ENCODE measurements around the gene FBXW7.
A peak's percentile ranks its signal among the peaks of the same experiment; 100 is the strongest.
"Not testable (repeated sequence)": the region's sequence is repeated elsewhere in the genome, so short reads cannot be mapped to it uniquely, and the experiment has no call there.

FBXW7 gene

DNA sequence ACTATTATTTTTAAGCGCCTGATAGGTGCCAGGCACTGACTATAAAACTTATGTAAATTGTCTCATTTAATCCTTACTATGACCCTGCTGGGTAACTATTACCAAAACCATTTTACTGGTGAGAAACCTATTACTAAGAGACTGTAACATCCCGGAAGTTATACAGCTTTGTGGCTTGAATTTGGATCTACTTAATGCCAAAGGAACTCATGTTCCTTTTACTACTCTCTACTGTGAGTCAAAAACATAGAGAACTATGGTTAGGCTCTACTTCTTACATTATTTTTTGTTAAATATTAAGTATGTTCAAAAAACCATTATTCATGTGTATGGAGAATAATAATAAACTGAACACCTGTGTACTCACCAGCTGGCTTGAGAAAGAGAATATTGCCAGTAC lies 14.8 kb upstream of the FBXW7 start:
- DNase-seq = not testable (repeated sequence)

DNA sequence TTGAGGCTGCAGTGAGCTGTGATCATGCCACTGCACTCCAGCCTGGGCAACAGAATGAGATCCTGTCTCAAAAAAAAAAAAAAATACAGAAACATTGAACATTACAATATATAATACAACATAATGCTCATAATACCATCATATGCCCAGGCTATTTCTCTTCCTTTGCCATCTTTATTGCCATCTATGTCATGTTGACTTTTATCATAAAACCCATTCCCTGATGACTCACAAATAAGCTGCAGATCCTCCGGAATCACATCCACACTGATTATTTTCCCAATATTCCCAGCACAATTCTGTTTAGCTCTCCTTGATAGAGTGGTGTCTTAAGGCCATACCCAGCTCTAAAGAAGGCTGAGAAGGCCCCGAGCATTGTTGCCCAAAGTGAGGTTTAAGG lies 9.2 kb upstream of the FBXW7 start:
- DNase-seq = no peak

DNA sequence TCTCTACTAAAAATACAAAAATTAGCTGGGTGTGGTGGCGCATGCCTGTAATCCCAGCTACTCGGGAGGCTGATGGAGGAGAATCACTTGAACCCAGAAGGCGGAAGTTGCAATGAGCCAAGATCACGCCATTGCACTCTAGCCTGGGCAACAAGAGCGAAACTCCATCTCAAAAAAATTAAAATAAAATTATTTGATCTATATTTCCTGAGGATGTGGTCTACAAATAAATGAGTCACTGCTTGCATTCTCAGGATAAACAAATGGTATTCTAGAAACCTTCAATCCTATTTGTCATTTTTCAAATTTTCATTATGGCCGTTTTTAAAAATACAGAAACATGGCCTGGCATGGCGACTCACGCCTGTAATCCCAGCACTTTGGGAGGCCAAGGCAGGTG lies 8.6 kb upstream of the FBXW7 start:
- DNase-seq = not testable (repeated sequence)

GRCh38 chr4:152540941-152541340 lies 5.0 kb upstream of the FBXW7 start:
- DNase-seq = no peak

- no peak for DNase-seq
These were observed 4.4 kb upstream of the FBXW7 start for GRCh38 chr4:152540293-152540674.

- no peak for DNase-seq
These were observed 3.8 kb upstream of the FBXW7 start for GRCh38 chr4:152539556-152540292.

GRCh38 chr4:152537881-152538280 lies 2.0 kb upstream of the FBXW7 start:
- no peak for DNase-seq

- peak in 7 of 58 donors; percentile 8 to 66 (median 51) for DNase-seq
These were observed 772 bp upstream of the FBXW7 start for GRCh38 chr4:152536545-152537182.

- peak in 2 of 58 donors; percentile 20 to 44 for DNase-seq
These were observed 461 bp downstream of the FBXW7 start for GRCh38 chr4:152535360-152535902.

DNA sequence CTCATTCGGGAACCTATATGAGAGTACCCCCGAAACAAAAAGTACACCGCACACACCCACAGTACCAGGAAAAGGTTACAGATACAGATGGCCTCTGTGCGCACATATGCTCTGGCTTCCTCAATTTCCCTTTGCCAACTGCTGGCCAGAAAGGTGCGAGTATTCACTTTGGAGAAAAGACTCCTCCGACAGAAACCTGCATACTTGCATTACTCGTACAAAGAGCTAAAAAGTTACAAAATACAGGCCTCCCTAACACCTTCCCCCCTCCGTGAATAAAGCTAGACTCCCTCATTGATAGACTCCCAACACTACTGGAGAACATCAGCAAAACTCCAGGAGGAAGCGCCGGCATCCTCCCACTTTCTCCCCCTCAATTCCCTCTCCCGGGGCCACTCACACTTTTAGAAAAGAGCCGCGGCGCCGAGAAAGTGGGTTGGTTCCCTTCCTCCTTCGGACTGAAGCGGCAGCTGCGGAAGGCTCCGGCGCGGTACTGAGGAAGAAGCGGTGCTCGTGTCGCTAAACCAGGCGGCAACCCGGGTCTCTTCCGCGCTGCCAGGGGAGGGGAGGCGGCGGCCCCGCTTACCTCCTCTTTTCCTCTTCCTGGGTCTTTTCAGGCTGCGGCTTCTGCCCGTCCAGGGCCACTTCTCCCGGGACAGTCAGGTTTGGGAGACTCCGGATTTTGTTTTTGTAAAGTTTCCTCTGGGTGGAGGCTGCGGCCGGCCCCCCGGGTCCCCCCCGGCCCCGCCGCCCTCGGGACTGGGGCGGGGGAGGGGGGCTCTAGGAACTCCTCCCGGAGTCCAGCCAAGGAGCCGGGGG lies 1.1 kb downstream of the FBXW7 start:
- peak in 13 of 58 donors; percentile 2 to 16 (median 10) for DNase-seq

DNA sequence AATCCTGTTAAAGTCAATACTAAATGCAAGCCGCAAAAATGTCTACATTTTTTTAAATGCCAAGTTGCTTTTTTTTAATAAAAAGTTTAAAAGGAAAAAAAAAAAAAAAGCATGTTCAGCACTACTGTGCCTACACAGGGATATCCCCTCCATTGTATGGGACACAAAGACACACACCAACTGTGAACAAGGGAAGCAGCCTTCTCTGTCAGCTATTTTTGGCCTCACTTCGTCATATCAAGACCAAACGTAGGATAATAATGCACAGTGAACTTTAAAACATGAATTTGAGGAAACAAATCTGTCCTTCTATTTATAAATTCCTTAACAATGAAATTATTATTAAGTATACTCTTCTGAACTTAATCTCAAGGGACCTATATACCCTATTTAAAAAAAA lies 4.4 kb downstream of the FBXW7 start:
- no peak for DNase-seq

- no peak for DNase-seq
These were observed 5.3 kb downstream of the FBXW7 start for GRCh38 chr4:152530600-152530999.

GRCh38 chr4:152529880-152530279 lies 6.0 kb downstream of the FBXW7 start:
- DNase-seq = no peak

- no peak for DNase-seq
These were observed 7.8 kb downstream of the FBXW7 start for GRCh38 chr4:152528060-152528459.

DNA sequence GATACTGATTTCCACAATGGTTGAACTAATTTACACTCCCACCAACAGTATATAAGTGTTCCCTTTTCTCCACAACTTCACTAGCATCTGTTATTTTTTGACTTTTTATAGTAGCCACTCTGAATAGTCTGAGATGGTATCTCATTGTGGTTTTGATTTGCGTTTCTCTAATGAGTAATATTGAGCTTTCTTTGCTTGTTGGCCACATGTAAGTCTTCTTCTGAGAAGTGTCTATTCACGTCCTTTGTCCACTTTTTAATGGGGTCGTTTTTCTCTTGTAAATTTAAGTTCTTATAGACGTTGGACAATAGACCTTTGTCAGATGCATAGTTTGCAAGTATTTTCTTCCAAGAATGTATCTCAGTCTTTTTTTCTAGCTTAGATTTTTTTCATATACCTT lies 10.0 kb downstream of the FBXW7 start:
- no peak for DNase-seq

DNA sequence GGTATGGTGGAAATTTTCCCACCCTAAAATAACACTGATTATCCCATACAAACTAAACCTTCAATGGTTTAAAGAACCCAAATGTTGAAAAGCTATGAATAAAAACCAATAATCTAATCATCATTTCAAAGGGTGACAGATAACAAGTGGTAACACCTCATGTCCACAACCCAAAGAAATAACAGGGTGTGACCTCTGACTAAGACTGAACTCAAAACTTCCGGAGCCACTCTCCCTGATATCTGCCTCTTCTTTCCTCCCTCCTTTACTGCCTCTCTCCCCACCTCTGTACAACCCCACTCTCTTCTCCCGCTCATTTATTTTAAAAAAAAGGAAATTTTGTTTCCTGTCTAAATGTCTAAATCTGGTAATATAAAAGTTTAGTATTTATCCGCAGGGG lies 11.5 kb downstream of the FBXW7 start:
- DNase-seq = no peak

- no peak for DNase-seq
These were observed 12.2 kb downstream of the FBXW7 start for GRCh38 chr4:152523731-152524130.

DNA sequence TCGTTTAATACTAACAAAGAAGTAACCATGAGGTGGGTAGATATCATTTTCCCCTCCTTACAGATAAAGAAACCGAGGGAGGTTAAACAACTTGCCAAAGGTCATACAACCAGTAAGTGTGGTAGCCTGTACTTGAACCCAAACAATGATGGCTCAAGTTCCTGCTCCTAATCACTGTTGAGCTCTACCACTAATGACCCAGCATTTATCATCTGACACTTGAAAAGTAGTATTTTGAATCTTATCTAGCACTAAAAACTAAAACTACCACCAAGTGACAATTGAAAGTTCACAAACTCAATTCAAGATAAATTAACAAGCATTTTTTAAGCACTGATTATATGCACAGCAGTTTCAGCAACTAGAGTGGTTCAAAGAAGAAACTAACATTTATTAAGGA lies 13.1 kb downstream of the FBXW7 start:
- DNase-seq = no peak

DNA sequence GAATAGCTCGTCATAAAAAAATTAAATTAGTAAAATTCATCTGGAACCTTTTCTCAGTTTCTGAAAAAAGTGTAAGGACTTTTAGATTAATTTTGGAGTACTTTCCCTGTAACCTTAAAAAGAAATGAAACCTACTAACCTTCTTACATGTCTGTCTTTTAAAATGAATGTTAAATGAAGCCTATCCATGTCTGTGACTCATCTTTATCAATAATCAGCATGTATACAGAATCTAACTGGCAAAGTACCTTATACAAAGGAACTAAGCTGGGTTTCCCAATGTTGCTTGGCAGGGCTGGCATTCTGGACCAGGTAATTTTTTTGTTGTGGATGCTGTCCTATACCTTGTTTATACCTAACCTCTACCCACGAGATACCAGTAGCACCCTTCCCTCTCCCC lies 13.6 kb downstream of the FBXW7 start:
- no peak for DNase-seq

- DNase-seq = no peak
These were observed 19.7 kb downstream of the FBXW7 start for GRCh38 chr4:152516156-152516555.

GRCh38 chr4:152515678-152516077 lies 20.2 kb downstream of the FBXW7 start:
- DNase-seq = no peak

- DNase-seq = no peak
These were observed 21.5 kb downstream of the FBXW7 start for GRCh38 chr4:152514356-152514755.
